Measurements from ENCODE around the gene ABLIM3.
"Not testable (repeated sequence)": the region's sequence is repeated elsewhere in the genome, so short reads cannot be mapped to it uniquely, and the experiment has no call there.

ABLIM3 gene

DNA sequence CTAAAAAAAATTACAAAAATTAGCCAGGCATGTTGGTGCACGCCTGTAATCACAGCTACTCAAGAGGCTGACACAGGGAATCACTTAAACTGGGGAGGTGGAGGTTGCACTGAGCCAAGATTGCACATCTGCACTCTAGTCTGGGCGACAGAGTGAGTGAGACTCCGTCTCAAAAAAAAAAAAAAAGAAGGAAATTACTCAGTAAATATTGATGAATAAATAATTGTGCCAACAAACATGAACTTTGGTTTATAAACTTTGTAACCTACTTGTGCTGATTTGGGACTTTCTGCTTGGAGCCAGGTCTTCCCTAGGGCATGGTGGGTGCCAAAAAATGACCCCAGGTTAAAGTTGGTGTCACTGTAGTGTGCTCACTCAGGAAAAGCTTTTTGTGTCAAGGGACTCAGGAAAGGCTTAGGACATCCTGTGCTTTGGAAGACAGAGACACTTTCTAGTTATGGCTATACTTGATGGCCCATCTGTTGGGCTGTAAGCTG, 19.0 kb downstream of the ABLIM3 start:
- no peak for DNase-seq

DNA sequence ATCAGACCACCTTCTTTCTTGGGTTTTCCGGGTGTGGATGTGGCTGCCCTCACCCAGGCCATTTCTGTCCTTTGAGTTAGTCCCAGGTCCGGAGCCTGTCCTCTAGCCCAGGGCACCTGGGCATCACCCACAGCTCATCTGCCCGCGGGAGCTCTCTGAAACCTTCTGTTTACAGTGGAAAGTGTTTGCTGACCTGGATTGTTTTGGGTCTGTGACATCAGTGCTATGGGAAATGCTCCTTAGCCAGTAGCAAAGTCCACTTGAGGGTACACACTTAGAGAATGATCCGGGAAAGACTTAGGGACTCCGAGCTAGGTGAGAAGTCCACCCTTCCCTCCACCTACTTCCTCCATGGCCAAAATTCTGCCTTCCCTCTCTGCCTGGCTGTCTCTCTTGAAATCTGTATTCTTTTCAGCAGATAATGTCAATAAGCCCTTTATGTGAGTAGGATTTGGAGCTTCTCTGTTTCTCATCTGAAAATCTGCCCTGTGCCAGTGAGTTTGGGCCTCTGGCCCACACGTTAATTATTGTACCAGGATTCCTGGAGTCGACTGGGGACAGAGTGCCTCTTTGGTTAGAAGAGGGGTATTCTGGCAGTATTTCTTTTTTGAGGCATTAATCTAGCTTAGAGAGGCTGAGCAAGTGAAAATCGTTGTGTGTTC, 19.9 kb downstream of the ABLIM3 start:
- no peak for DNase-seq

DNA sequence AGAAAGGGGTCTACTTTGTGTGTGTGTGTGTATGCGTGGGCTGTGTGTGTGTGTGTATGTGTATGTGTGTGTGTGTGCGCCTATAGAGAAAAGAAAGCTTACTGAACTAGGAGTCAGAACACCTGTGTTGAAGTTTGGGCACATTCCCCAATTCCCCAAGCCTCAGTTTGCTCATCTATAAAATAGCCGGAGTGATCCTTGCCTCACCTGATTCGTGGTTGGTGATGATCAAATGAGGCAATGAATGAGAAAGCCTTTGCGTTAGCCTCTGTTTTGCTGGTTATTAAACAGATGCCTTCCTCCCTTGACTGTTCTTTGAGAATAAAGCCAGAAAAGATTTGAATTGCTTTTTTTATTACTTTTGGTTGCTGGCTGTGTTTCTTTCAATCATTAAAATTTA, 20.6 kb downstream of the ABLIM3 start:
- no peak for DNase-seq

DNA sequence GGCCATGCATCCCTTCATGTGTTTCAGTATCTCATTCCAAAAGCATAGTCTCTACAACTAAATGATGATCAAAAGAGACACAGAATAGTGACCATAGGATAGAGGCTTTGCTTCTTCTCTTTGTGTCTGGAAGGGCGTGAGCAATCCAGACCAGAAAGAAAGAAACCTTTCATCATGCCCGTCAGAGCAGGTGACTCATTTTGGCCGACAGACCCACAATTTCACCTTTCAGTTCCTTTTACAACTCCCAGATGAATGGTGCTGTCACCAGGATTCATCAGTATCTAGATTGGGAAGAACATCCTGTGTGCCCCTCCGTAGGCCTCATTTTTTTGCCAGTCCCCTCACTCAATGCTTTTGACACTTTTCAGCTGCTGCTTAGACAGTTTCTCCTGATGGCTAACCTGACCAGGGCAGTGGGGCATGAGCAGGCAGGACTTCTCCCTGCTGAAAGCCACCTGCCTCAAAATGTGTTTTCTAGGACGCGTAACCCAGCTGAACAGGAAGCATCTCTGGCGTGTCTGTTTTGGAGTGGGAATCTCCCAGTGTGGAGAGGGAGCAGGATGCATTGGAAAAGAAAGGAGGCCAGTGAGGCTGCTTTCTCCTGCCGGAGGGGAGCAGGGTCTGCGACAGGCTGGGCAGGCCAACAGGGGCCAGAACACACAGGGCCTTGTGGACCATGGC, 21.2 kb downstream of the ABLIM3 start:
- no peak for DNase-seq

DNA sequence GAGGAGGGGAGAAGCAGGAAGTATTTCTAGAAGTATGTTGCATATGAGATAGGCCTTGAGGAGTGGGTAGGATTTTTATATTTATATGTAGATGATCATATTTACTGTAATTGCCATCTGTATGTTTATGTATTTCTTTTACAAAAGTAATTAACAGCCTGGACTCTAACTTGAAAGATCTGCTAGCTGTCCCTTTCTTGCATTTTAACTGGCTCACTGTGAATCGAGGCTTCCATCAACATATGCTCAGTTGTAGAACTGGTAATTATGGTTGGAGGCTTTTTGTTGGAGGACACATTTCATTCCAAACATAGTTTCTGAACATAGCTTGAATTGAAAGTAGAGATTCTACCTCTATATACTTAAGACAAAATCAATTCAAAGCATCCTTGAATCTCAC, 23.4 kb downstream of the ABLIM3 start:
- no peak for DNase-seq

DNA sequence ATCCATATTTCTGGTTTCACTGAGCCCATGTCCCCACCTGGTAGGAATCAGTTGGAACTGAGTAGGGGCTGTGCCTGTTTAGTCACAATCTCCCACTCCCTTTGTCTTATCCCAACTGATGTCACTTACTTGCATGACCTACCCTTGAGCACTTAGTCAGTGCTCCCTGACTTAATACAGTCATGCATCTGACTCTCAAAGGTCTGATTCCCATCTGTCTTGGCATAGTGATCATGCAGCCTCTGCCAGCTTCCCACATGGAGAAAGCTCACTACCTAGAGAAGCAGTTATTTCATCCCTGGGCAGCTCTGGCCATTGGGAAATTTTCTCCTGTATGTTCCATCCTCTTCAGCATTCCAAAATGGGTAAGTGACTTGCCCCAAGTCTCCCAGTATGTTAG, 24.8 kb downstream of the ABLIM3 start:
- no peak for DNase-seq

DNA sequence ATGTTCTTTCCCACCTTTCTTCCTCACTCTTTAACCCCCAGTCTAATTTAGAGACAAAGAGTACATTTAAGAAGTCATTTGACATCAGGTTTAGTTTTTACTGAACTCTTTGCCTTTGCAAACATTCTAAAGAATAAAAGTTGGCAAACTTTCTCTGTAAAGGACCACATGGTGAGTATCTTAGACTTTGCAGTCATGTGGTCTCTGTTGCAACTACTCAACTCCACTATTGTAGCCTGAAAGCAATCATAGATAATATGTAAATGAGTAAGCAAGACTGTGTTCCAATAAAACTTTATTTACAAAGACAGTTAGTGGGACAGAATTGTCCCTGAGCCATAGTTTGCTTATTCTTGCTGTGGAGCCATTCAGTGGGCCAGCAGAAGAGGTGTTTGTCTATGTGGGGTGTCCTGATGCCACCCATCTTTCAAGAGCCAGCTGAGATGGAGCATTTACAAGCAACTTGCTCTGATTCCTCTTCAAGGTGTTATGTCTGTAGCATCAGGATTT, 25.4 kb downstream of the ABLIM3 start:
- no peak for DNase-seq

DNA sequence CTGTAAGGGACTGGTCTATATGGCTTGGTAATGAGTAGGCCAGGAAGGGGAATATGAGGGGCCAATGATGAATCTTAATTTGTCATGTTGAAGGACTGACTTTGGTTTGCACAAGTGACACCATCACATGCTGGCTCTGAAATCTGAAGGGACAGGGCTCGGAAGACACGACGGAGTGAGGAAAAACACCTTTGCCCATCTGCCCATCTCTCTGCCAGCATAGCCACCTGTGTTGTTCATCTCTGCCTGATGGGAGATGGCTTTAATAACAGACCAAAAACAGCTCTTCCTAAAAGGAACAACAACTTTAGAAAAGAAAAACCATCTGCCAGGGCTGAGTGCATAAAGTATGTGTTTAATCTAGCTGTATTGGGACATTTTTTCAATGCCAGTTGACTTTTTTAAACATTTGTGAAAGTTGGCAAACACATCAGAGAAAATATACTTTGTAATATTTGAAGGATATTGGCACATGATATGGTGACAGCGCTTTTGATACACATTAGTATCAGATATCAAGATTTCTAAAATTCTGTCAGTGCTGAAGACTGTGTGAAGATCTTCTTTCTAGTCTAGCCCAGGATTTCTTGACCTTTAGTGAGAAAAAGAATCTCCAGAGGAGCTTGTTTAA, 27.1 kb downstream of the ABLIM3 start:
- no peak for DNase-seq

DNA sequence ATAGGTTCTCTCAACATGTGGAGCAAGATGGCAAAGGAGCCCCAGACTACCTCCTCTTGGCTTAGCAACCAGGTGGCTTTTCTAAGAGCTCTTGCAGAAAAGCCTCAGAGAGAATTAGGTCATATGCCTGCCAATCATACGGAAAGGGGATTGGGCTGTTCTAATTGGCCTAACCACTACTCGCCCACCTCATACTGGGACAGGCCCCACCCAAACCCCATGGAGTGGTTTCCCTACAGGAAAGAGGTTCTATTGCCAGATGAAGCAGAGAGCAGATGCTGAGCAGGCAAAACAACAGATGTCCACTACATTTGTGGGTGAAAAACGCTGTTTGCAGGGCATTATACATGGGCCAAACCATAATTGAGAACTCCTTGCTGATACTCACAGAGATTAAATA, 29.0 kb downstream of the ABLIM3 start:
- DNase-seq, result no peak

DNA sequence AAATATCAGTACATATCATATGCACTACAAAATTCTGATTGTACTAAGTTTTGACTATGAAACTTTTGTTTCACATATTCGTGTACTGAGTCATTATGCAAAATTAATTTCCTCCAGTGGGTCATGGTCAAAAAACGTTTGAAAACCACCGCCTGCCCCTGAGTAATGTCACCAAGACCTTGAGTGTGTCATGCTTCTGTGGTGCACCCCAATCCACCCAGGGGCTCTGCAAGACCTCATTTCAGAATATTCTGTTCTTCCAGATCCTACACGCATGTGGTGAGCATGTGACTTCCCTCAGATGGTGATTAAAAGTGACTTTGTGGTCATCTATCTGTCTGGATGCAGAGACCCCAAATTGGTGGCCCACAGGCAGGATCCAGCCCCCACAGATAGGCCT, 31.0 kb downstream of the ABLIM3 start:
- DNase-seq, result no peak

DNA sequence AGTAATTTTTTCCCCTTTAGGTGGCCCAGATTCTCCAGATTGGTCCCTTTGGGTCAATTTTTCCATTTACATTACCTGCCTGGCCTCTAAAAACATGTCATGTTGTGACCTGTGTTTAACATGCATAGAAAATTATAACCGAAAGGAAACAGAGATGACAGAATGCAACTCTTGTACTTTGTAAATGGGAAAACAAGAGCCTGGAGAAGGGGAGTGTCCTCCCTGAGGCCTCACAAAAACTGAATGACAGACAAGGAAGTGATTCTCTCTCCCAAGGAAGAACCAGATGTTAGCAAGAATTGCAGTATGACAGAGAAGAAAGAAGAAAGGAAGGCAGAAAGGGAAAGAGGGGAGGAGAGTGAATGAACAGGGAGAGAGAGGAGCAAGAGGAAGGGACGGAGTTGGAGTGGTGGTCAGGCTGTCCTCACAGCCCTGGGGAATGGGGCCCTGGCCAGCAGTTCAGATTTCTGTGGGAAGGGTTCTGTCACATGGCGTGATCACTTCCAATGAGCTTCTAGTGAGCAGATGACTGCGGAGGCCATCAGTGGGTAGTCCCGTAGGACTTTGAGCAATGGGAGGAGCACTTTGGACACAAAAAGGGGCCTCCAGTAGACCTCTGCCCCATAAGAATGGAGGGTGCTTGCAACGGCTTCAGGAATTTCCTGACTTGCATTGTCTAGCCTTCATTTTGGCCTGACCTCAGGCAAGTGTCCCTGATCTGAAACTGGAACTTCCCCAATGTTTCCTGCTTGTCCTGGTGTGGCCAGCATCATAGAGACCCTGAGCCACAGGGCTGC, 31.6 kb downstream of the ABLIM3 start:
- DNase-seq, result no peak

DNA sequence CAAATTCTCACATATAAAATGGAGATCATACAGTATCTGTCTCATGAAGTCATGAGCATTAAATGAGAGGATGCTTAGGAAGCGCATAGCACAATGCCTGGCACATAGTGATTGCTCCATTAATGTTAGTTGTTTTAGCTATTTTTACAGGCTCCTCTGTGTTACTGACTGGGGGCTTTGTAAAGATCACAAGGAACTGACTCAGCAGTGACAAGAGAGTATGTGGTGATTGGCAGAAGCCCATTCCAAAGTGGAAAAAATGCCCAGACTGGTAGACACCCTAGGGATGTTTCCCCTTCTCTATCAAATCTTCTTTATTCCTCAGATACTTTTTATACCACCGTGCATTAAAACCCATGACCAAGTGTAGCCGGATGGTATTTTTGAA, 33.5 kb downstream of the ABLIM3 start:
- DNase-seq, result no peak

DNA sequence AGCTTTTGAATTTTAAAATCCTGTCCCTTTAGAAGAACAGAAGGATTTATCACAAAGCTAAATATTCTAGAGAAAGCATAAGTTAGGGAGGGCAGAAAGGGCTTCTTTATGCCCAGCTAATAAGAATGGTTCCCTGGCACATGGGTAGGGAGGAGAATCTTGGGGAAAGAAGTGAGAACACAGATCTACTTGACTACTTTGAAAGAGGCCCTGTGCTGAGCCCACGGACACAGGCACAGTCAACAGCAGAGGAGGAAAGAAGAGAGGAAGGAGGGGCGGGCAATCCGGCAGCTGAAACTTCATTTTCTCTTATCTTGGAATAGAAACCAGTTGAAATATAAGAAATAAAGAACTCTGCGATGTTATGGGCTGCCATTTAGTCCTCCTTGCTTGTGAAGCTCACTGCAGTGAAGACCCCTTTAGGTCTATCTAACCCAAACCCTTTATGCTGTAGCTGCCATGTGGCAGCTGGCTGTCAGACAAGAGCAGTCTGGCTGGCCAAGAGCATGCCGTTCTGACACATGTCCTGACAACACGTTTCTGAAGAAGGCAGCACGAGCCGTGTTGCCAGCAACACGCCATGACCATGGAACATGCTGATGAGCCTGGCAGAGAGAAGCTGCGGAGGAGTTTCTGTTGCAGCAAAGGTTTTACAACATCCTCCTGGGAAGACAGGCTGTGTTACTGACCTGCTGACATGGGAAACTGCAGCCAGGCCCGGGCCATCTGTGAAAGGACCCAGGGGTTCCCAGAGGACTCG, 34.2 kb downstream of the ABLIM3 start:
- DNase-seq, result no peak

DNA sequence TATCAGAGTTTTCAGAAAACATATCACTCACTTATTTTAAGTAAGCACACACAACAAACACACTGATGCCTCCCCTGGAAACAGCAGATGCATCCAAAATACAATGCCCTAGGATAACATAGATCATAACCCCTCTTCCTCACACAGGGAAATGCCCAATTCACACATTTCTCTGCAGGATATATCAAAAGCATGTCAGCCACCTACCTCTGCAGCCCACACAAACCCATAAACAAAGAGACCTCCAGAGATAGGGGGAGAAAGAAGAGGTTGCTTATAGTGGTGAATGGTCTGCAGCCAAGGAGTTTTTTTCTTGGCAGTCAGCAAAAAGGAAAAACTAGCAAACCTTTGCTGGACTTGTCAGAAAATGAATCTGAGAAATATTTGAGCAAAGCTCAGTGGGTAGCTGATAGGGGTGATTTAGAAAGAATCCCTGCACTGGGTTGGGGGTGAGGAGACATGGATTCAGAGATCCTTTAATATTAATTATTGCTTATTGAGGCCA, 36.1 kb downstream of the ABLIM3 start:
- DNase-seq, result no peak

DNA sequence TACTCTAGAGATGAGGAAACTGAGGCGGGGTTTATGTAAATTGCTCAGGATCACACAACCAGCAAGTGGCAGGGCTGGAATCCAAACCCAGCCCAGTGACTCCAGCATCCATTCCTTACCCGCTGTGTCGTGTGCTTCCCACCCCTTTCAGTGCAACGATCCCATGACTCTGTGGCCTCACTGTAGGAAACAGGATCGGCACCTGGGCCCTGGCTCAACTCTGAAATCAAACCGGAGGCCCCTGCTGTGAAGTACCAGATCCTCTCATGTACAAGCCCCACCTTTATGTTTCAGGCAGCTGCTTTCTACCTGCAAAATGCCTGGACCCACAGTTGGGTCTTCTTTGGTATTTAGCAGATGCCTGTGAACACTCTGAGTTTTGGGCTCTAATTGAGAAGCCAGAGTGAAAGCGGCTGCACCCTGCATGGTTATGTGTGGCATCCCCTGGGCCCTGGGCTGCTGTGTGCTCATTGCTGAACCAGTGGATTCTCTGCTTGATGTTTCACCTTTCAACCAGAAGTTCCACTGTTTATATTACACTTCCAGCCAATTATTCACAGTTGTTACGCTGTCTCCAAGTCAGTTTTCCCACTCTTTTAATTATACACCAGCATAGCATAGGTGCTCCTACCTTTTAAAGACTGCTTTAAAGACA, 36.7 kb downstream of the ABLIM3 start:
- DNase-seq, result no peak

DNA sequence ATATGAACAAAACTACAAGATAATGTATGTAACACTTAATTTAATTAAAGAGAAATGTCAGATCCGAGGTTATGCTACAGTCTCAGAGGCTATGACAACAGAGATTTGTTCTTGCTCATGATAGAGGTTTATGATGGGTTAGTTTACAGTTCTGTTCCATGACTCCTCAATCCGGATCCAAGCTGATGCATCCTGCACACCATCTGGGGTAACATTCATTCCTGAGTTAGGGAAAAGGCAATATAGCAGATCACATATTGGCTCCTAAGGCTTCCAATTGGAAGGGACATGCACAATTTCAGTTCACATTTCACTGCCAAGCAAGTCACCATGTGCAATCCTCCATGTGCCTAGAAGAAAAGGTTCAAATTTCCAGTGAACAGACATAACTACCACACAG, 40.4 kb downstream of the ABLIM3 start:
- no peak for DNase-seq

DNA sequence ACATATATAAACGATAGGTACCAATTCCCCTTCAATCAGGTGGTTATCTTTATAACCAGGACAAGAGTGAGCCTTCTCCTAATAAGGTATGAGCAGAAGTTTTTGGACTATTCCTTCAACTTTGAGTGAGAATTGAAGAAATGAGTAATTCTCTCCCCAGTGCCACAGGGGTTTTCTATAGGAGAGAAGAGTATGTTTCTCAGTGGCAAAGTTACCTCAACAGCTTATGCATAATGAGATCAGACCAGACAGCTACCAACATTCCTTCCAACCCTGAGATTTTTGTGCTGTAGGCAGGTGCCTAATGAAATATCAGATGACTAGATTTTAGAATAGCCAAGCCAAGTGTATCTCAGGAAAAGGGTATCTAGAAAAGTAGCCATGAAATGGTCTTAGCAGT, 40.9 kb downstream of the ABLIM3 start:
- no peak for DNase-seq

DNA sequence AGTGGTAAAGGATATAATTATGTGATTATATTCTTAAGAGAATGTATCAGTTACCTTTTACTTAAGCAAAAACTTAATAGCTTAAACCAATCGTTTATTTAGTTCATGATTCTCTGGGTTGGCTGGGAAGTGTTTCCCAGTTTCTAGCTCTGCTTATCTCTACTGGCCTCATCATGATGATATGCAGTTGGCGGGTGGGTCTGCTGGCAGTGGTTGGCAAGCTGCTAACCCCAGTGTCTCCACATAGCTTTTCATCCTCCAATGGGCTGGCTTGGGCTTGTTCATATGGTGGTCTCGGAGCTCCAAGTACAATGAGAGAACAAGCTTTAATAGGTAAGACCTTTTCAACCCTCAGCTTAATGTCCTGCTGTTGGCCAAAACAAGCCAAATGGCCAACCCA, 43.8 kb downstream of the ABLIM3 start:
- no peak for DNase-seq

DNA sequence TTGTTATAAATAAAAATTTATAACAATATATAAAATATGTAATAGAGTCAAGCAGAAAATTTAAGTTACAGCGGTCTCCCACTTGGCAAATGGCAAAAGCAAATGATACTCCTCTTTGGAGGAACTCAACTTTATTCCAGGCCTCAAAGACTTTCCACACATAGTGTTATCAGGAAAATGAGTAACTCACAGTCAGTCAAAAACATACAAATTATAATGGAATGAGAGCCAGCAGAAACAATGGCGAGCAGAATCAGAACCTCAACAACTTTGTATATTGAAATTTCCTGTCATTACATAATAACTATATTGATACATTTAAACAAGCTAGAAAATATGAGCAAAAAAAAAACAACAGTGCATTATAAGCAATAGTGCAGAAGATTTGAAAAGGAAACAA, 45.2 kb downstream of the ABLIM3 start:
- no peak for DNase-seq

DNA sequence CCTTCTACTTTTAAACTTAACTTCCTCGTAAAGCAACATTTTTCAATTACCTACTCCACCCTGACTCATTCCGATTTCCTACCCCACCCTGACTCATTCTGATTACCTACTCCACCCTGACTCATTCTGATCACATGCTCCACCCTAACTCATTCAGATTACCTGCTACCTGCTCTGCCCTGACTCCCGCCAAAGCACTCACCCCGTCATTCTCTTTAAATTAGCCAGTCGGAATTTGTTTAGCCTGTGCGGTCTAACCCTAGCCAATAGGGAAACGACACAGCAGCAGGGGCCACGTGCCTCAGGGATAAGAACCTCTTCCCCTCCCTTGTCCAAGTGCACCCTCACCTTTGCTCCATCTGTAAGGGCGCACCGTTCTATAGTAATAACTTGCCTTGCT, 46.3 kb downstream of the ABLIM3 start:
- not testable (repeated sequence) for DNase-seq

DNA sequence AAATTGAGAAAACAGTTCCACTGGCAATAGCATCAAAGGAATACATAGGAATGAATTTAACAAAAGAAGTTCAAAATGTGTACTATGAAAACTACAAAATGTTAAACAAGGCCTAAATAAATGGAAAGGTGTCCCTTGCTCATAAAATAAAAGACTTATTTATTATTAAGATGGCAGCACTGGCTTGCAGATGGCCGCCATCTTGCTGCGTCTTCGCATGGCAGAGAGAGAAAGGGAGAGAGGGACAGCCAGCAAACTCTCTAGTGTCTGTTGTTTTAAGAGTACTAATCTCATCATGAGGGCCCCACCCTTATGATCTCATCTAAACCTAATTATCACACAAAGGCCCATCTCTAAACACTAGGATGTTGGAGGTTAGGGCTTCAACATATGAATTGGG, 47.1 kb downstream of the ABLIM3 start:
- no peak for DNase-seq
